Natural killer cell (primary cell): ENCODE measurements around the gene RIIAD1. TPM values are rescaled to one million over a fixed set of nuclear protein-coding genes. Genes with fewer than 3 reads are reported as not detected.

Experiments
- ATAC-seq, 3 donors: fragments of 150-1000 bp in 2 of 3; fragments of 200-7000 bp in 1 of 3; cut with Tn5 transposase; 1 replicate in 1 of 3; 2 replicates in 2 of 3; pipeline ENCODE4 v1.10.0; 2021; ENCODE audit warnings: mild to moderate bottlenecking in 2 of 3, moderate library complexity in 2 of 3
- DNase-seq, 2 donors: peaks; one replicate each; pipeline versions ENCODE4 v3.0.0 to v3.0.0-alpha.2; 2013 to 2021; ENCODE audit warnings: mixed read lengths in 1 of 2
- H3K27ac ChIP-seq: one replicate; pipeline ENCODE4 v1.5.1; 2013; ENCODE audit warnings: mild to moderate bottlenecking, low read length
- H3K27me3 ChIP-seq: one replicate; pipeline ENCODE4 v1.6.1; 2013; ENCODE audit warnings: low read length; ENCODE audit not compliant: control insufficient read depth, insufficient read depth
- H3K36me3 ChIP-seq: one replicate; pipeline ENCODE4 v1.6.1; 2013; ENCODE audit warnings: low read length; ENCODE audit not compliant: control insufficient read depth, insufficient read depth
- H3K4me1 ChIP-seq: one replicate; pipeline ENCODE4 v1.6.1; 2013; ENCODE audit warnings: low read length; ENCODE audit not compliant: control insufficient read depth, insufficient read depth
- H3K4me3 ChIP-seq: one replicate; pipeline ENCODE4 v1.5.1; 2013; ENCODE audit warnings: low read length
- H3K9me3 ChIP-seq: one replicate; pipeline ENCODE4 v1.6.1; 2013; ENCODE audit warnings: low read length; ENCODE audit not compliant: control insufficient read depth, insufficient read depth
- H3K27ac Mint-ChIP-seq, 2 donors: one replicate each; pipeline ENCODE4 v1.8.0; 2022; ENCODE audit warnings: mild to moderate bottlenecking in 2 of 2, mixed read lengths in 2 of 2, moderate library complexity in 1 of 2
- H3K27me3 Mint-ChIP-seq, 2 donors: one replicate each; pipeline ENCODE4 v1.8.0; 2022; ENCODE audit warnings: low read depth in 2 of 2, mixed read lengths in 2 of 2
- H3K36me3 Mint-ChIP-seq: one replicate; pipeline ENCODE4 v1.8.0; 2022; ENCODE audit warnings: mixed read lengths
- H3K4me1 Mint-ChIP-seq, 2 donors: one replicate each; pipeline ENCODE4 v1.8.0; 2022; ENCODE audit warnings: mixed read lengths in 2 of 2
- H3K4me3 Mint-ChIP-seq: one replicate; pipeline ENCODE4 v1.8.0; 2022; ENCODE audit warnings: mild to moderate bottlenecking, moderate library complexity, mixed read lengths
- H3K9me3 Mint-ChIP-seq, 2 donors: one replicate each; pipeline ENCODE4 v1.8.0; 2022; ENCODE audit warnings: mixed read lengths in 2 of 2
- CTCF ChIP-seq: fragments of 200-600 bp; IDR thresholded peaks from one replicate; pipeline ENCODE4 v1.8.0; 2022; ENCODE audit warnings: antibody characterized with exemption
- WGBS: methylation state at CpG from one replicate; pipeline ENCODE4 v1.1.7; 2013; ENCODE audit warnings: missing lambda C conversion rate; ENCODE audit not compliant: insufficient coverage; 5-methylcytosine and 5-hydroxymethylcytosine counted together
- intact Hi-C: fragments of 100-400 bp; cut with micrococcal nuclease; formaldehyde crosslinking; loops from one replicate; pipeline ENCODE4 v1.14.2; 2022
- total RNA-seq, 4 donors: library from RNA; stranded (reverse); fragments of 120-200 nt in 1 of 4; gene quantifications; one replicate each; pipeline versions ENCODE4 v1.2.3 to v1.2.4, GENCODE V29; 2013 to 2022

Gene RIIAD1
- total RNA-seq, 3 donors from 2014 or later (not counting 1 experiment from before 2014, with no cell fraction given), result not detected

DNA sequence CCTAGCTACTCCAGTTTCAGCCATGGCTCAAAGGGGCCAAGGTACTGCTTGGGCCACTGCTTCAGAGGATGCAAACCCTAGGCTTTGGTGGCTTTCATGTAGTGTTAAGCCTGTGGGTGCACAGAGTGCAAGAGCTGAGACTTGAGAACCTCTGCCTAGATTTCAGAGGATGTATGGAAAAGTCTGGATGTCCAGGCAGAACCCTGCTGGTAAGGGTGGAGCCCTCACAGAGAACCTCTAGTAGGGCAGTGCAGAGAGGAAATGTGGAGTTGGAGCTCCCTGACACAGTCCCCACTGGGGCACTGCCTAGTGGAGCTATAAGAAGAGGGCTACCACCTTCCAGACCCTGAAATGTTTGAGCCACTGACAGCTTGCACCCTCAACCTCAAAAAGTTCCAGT, 16.2 kb downstream of the RIIAD1 start:
- H3K4me1 Mint-ChIP-seq, result no peaks in the 10 kb centered on the region
- H3K4me3 Mint-ChIP-seq, result no peak overlapping the region
- no peak for ATAC-seq
- H3K36me3 Mint-ChIP-seq, result no peaks in the 10 kb centered on the region
- intact Hi-C loops, result loop anchor here (10.0 kb wide), 2 partner anchors 203 to 433 kb away; no protein-coding TSS in a partner anchor
- H3K27ac Mint-ChIP-seq, result no peak overlapping the region
- Histone ChIP-seq H3K27me3 (no peaks in the 10 kb centered on the region), H3K9me3 (peaks cover 9% of the 10 kb centered on the region), H3K36me3 (no peaks in the 10 kb centered on the region), H3K4me3 (no peak overlapping the region), H3K4me1 (no peaks in the 10 kb centered on the region), H3K27ac (no peak overlapping the region)
- DNase-seq, result no peak
- peaks cover 6 to 11% of the 10 kb centered on the region in 2 donors for H3K27me3 Mint-ChIP-seq
- peaks cover 0 to 5% of the 10 kb centered on the region in 2 donors for H3K9me3 Mint-ChIP-seq
- TF ChIP-seq CTCF, result no peak

GRCh38 chr1:151739590-151740355, 18.5 kb downstream of the RIIAD1 start:
- peaks cover 0 to 5% of the 10 kb centered on the region in 2 donors for H3K9me3 Mint-ChIP-seq
- no peak overlapping the region for H3K27ac Mint-ChIP-seq
- ATAC-seq (no peak), DNase-seq (no peak)
- peaks cover 9% of the 10 kb centered on the region for H3K9me3 ChIP-seq
- peaks cover 4 to 12% of the 10 kb centered on the region in 2 donors for H3K27me3 Mint-ChIP-seq
- intact Hi-C loops, result loop anchor here (2.0 to 10.0 kb wide), 3 partner anchors 19 to 435 kb away; no protein-coding TSS in a partner anchor
- TF ChIP-seq CTCF, result no peak
- no peaks in the 10 kb centered on the region for H3K36me3 ChIP-seq
- no peak overlapping the region for H3K4me3 ChIP-seq
- no peaks in the 10 kb centered on the region for H3K36me3 Mint-ChIP-seq
- no peaks in the 10 kb centered on the region for H3K4me1 Mint-ChIP-seq
- no peak overlapping the region for H3K4me3 Mint-ChIP-seq
- WGBS, result 64% methylated on average over 3 of the region's 3 CpGs
- H3K27me3 ChIP-seq, result no peaks in the 10 kb centered on the region
- no peaks in the 10 kb centered on the region for H3K4me1 ChIP-seq
- H3K27ac ChIP-seq, result no peak overlapping the region

DNA sequence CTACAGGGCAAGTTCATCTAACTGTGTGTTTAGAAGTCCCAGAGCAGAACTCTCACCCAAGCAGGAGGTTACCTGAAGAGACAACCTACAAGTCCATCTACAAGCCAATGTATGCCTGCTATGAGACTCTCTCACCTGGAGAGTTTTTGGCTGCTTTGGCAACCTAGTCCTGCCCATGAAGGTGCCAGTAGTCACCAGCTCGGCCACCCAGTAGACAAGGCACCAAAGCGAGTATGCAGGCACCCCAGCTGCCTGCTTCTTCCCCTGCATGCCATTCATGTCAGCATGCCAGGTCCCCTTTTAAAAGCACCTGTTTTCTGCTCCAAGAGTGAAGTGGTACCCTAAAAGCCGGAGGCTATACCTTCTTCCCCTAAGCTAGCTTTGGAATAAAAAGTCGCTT, 20.2 kb downstream of the RIIAD1 start:
- H3K36me3 Mint-ChIP-seq, result no peaks in the 10 kb centered on the region
- peaks cover 7 to 17% of the 10 kb centered on the region in 2 donors for H3K27me3 Mint-ChIP-seq
- no peak overlapping the region for H3K4me3 ChIP-seq
- DNase-seq, result no peak
- intact Hi-C loops, result no loop called here
- TF ChIP-seq CTCF, result no peak
- peaks cover 0 to 4% of the 10 kb centered on the region in 2 donors for H3K9me3 Mint-ChIP-seq
- no peaks in the 10 kb centered on the region for H3K4me1 ChIP-seq
- no peak overlapping the region for H3K27ac ChIP-seq
- WGBS, result 91% methylated on average over 4 of the region's 4 CpGs
- no peak overlapping the region for H3K27ac Mint-ChIP-seq
- H3K27me3 ChIP-seq, result no peaks in the 10 kb centered on the region
- no peak overlapping the region for H3K4me3 Mint-ChIP-seq
- H3K36me3 ChIP-seq, result no peaks in the 10 kb centered on the region
- peaks cover 9% of the 10 kb centered on the region for H3K9me3 ChIP-seq
- H3K4me1 Mint-ChIP-seq, result no peaks in the 10 kb centered on the region
- no peak for ATAC-seq
